NCI-H2196 (cell line): ENCODE measurements around the gene GAPDHS.
A peak's percentile ranks its signal among the peaks of the same experiment; 100 is the strongest.

ENCODE experiments used
- DNase-seq: peaks from one replicate; lab custom pipeline; 2025; ENCODE audit not compliant: unreplicated experiment; lab: John Stamatoyannopoulos, UW

Gene GAPDHS

GRCh38 chr19:35509861-35510625 lies 23.2 kb upstream of the GAPDHS start:
- DNase-seq, result peak; percentile 82

DNA sequence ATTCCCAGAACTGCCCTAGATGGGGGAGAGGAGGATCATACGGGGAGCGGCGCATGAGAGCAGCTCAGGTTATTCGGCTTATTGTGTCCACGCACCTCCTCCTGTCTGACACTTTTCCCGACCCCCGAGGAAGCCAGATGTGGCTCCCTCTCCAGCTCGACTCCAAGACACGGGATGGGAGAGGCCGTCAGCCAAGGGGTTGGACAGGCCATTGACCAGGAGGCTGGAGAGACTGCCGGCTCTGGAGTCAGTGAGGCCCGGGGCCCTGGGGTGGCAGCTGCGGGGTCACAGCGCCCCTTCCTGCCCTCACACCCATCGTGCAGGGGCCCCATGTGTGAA lies 22.7 kb upstream of the GAPDHS start:
- no peak for DNase-seq

GRCh38 chr19:35511337-35511736 lies 21.9 kb upstream of the GAPDHS start:
- no peak for DNase-seq

- no peak for DNase-seq
Measured at GRCh38 chr19:35512831-35513627, 20.2 kb upstream of the GAPDHS start.

DNA sequence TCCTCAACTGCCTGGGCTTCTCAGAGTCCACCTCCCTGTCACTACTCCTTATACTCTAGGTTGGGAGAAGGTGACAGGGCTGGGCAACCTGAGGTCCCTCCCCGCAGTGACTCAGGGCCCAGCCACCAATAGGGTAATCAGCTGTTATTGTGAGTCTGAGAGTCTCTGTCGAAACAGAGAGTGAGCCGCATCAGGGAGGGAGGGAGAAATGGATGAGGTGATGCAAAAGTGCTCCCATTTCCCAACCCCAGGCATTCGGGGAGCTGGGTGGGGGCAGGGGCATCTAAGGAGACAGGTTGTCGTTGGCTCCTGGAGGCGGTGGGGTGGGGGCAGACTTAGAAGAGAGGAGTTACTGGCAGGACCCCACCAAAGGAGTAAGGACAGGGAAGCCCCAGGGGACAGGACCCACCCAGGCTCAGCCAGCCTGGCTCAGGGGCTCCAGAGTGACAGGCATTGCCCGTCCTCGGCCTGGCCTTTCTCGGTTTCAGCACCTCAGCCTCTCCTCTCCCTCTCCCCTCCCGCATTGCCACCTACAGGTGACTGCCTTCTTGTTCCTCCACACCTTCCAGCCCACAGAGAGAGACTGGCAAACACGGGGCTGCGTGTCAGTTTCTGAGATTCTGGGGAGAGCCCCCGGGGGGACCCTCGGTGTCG lies 19.5 kb upstream of the GAPDHS start, which contains the start of gene DMKN:
TSS of gene DMKN (minus strand) at position 22 of the 654 bp plus-strand sequence. CDS start 174 bp downstream, outside the sequence.
- DNase-seq, result no peak

DNA sequence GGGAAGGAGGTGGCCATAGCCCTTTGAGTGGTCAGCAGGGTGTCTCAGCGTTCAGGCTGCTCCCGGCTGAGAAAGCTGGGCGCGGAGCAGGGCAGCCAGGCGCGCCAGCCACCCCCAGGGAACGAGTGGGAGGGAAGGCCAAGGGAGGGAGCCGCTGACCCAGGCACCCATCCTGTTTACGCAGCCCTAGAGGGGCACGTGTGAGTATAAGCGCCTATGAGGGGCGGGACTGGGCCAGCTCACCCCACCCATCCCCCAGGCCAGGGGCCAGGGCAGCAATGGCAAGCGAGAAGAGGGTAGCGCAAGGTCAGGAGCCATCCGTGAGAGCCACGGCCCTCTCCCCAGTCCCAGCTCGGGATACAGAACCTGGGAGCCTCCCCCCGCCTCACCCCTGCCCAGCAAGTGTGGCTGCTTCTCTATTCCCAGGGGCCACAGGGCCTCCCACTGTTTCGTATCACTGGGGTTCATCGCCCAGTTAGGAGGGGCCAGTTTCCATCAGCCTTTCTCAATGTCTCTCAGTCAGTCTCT lies 18.9 kb upstream of the GAPDHS start:
- DNase-seq, result no peak

DNA sequence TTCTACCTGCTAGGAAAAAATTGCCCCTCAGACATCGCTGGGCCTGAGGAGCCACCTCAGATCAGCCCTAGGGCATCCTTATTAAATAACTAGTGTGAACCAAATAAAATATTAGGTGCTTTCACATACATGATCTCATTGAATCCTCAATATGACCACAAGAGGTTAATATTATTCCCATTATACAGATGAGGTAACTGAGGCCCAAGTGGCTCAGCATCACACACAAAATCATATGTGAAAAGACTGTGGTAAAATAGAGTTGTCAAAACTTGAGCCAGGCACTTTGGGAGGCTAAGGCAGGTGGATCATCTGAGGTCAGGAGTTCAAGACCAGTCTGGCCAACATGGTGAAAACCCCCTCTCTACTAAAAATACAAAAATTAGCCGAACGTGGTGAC lies 16.9 kb upstream of the GAPDHS start:
- no peak for DNase-seq

GRCh38 chr19:35517342-35517741 lies 15.9 kb upstream of the GAPDHS start:
- DNase-seq, result no peak

DNA sequence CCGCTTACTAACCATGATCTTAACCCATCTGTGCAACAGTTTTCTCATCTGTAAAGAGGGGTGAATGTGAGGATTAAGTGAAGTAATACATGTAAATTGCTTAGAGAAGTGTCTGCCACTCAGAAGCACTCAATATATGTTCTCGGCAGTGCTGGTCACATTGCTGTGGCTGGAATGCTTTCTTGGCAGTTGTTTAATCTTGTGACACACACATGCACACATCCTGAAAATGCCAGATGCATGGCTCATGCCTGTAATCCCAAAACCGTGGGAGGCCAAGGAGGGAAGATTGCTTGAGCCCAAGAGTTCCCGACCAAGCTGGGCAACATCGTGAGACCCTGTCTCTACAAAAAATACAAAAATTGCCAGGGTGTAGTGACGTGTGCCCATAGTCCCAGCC lies 14.9 kb upstream of the GAPDHS start:
- DNase-seq, result no peak

GRCh38 chr19:35519291-35519690 lies 14.0 kb upstream of the GAPDHS start:
- no peak for DNase-seq

DNA sequence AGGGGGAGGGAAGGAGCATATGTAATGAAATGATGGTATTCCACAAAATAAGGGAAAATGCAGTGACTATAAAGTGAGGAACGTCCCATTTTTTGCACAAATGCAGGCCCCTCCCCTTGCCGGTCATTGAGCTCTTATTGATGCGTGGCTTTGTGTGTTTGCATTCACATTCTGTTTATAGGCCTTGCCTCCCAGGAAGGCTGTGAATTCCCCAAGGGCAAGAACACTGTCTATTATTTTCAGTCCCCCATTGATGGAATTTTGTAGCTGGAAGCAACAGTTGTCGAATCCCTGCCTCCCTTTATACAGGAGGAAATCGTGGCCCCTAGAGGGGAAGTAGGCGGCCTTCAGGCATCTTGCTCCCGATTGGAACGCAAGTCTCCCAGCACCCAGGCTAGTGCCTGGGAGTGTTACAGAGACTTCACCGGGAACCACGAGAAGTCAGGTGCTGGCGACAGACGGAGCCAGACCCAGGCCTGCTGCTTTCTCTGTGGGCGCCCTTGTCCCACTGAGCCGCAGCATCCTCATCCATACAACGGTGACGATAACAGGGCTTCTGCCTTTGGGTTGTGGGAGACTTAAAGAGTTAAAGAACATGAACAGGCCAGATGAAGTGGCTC lies 12.0 kb upstream of the GAPDHS start:
- DNase-seq, result no peak

- no peak for DNase-seq
Measured at GRCh38 chr19:35522745-35523327, 10.4 kb upstream of the GAPDHS start.

- DNase-seq, result no peak
Measured at GRCh38 chr19:35524181-35524837, 8.9 kb upstream of the GAPDHS start.

DNA sequence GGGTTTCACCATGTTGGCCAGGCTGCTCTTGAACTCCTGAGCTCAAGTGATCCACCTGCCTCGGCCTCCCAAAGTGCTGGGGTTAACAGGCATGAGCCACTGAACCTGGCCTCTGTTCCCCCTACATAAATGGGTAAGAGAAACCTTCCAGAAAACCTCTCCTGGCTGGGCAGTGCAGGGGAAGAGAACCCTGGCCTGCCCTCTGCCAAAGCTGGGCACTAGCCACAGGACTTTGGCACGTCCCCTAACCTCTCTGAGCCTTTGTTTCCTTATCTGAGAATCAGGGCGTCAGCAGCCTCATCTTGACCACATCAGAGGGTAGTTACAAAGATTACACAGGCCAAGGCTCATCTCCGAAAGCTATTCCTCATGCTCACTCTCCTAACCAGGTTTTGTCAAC lies 7.4 kb upstream of the GAPDHS start:
- DNase-seq, result no peak

DNA sequence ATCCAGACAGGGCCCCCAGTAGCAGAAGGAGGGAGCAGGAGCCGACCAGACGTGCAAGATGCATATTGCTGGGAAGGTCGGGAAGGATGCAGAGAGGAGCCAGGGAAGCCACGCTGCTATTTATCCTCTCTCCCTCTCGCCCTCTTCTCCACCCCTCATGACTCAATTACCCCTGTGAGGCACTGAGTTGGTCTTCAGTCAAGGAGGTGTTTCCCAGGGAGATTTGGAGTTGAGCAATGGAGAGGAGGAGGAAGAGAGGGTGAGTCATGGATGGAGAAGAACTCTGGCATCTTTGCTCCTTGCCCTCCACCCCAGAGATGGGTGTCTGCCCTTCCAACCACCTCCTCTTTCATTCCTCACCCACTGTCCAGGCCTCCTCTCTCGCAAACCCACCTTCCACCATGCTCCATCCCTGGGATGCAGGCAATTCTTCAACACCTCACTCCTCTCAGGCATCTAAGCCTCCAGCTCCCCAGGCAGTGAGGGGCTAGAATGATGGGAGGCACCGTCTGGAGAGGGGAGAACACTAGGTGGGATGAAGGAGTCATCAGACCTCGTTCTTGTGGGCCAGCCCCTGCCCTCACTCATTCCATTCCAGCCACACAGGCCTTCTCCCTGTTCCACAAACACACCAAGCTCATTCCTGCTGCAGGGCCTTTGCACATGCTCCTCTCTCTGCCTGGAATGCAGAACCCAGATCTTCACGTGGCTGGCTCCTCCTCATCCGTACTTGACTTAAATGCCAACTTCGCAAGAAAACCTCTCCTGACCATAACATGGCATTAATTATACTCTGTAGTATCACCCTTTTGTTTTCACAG lies 4.8 kb upstream of the GAPDHS start, which contains the start of gene SBSN:
TSS of gene SBSN (minus strand) at position 94 of the 821 bp plus-strand sequence. CDS start at position 64, 30 bp downstream.
- DNase-seq, result no peak

GRCh38 chr19:35529241-35530218 lies 3.7 kb upstream of the GAPDHS start:
- no peak for DNase-seq

DNA sequence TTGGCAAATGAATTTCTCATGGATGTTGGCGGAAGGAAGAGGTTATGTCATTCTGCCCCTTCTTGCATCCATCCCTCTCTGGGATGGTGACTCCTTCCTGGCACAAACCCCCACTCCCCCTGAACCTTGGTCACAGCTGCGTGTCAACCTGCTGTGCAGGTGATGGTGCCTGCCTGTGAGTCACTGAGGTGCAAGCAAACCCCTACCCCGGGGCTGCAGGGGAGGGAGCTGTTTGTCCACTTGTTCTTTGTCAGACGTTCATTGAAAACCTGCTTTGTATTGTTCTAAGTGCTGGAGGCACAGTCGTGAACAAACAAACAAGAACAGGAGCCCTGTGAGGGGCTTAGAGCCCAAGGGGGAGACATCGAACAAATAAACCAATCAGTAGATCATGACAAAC lies 2.0 kb upstream of the GAPDHS start:
- no peak for DNase-seq

DNA sequence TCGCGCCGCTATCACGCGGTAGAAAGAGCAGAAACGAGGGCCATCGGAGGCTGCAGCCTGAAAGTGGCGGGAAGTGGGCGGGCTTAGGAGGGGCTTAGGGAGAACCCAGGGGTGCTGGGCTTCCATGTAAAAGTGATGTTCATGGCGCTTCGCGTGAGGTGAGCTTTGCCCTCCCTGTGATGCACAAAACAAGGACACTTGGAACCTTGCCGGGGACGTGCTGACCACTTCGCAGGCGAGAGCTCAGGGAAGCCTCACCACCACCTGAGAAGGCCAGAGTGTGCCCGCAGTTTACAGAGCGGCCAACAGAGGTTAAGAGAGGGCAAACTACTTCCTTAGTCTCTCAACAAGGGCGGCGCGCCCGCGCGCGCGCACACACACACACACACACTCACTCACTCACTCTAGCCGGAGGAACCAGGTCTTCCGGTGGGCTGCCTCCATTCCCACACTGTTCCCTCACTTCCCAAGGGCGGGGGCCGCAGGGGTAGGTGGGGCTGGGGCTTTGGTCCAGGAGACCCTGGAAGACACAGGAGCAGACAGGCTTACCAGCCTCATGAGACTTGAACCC lies 651 bp downstream of the GAPDHS start:
- no peak for DNase-seq
